Loucy (cell line): Measurements from ENCODE around the gene CYP19A1.

ENCODE experiments used
- CTCF ChIP-seq: fragments of 200-600 bp; sonication (generic); conservative IDR thresholded peaks from 2 replicates; pipeline ENCODE4 v1.5.1; 2014; ENCODE audit warnings: mild to moderate bottlenecking, antibody characterized with exemption, low read length
- EZH2phosphoT487 ChIP-seq: fragments of 200-600 bp; IDR thresholded peaks from 2 replicates; pipeline ENCODE4 v1.6.1; 2018; ENCODE audit warnings: antibody characterized with exemption, mild to moderate bottlenecking, moderate library complexity, borderline replicate concordance

DNA sequence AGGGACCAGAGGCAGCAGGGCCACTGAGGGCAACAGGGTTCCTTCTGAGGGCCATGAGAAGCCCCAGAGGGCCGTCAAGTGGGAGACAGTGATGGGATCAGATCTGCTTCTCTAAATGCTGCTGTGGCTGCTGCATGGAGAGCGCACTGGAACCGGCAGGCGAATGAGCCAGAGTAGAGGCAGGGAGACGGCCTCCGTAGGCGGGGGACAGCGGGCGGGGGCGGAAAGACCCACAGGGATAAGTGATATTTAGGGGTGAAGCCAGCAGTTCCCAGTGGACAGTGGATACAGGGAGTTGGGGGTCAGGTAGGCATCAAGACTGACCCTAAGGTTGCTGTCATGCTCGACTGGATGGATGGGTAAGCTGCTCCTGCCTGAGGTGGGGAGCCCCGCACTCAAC, 48.1 kb upstream of the CYP19A1 start:
- no peak for TF ChIP-seq CTCF
- TF ChIP-seq EZH2phosphoT487 = no peak
